RWPE2 (cell line): ENCODE measurements around the gene RNMT.
"Not testable (repeated sequence)": the region's sequence is repeated elsewhere in the genome, so short reads cannot be mapped to it uniquely, and the experiment has no call there.

Experiments
- ATAC-seq: fragments of 200-7000 bp; cut with Tn5 transposase; 3 replicates; pipeline ENCODE4 v1.9.1; 2021; ENCODE audit warnings: low read depth
- DNase-seq: peaks from one replicate; pipeline ENCODE4 v3.0.0-alpha.2; 2020; ENCODE audit warnings: low spot score
- H3K27ac ChIP-seq: fragments of 450-650 bp; 2 replicates; pipeline ENCODE4 v1.5.1; 2017; ENCODE audit warnings: mild to moderate bottlenecking; ENCODE audit not compliant: poor library complexity, severe bottlenecking
- H3K27me3 ChIP-seq: fragments of 250-450 bp; sonication (Bioruptor Pico); 2 replicates; pipeline ENCODE4 v1.5.1; 2021; ENCODE audit warnings: mild to moderate bottlenecking, moderate library complexity; ENCODE audit not compliant: insufficient read depth, poor library complexity, severe bottlenecking
- H3K36me3 ChIP-seq: fragments of 250-450 bp; sonication (Bioruptor Pico); 2 replicates; pipeline ENCODE4 v1.5.1; 2020; ENCODE audit warnings: low read depth, mild to moderate bottlenecking, moderate library complexity
- H3K4me1 ChIP-seq: fragments of 250-450 bp; sonication (Bioruptor Pico); 2 replicates; pipeline ENCODE4 v1.5.1; 2021; ENCODE audit warnings: mild to moderate bottlenecking, moderate library complexity; ENCODE audit not compliant: insufficient read depth, poor library complexity, severe bottlenecking
- H3K4me3 ChIP-seq: fragments of 250-450 bp; sonication (Bioruptor Pico); 2 replicates; pipeline ENCODE4 v1.5.1; 2021; ENCODE audit warnings: mild to moderate bottlenecking, moderate library complexity; ENCODE audit not compliant: severe bottlenecking
- H3K9me3 ChIP-seq: fragments of 250-450 bp; sonication (Bioruptor Pico); 2 replicates; pipeline ENCODE4 v1.5.1; 2021; ENCODE audit warnings: mild to moderate bottlenecking, moderate library complexity; ENCODE audit not compliant: severe bottlenecking
- CTCF ChIP-seq: fragments of 450-650 bp; IDR thresholded peaks from one replicate; pipeline ENCODE4 v1.5.1; 2017; ENCODE audit warnings: mild to moderate bottlenecking, moderate library complexity; ENCODE audit not compliant: poor library complexity, severe bottlenecking

The RNMT gene

GRCh38 chr18:13688191-13689136, 38.0 kb upstream of the RNMT start:
- Histone ChIP-seq H3K27ac (no peak overlapping the region), H3K4me3 (no peak overlapping the region), H3K36me3 (no peaks in the 10 kb centered on the region; the same call in 1 of the 2 replicates), H3K27me3 (no peaks in the 10 kb centered on the region), H3K9me3 (peaks cover 3% of the 10 kb centered on the region), H3K4me1 (no peaks in the 10 kb centered on the region)
- ATAC-seq (no peak), DNase-seq (no peak)
- TF ChIP-seq CTCF = no peak

GRCh38 chr18:13690060-13690459, 36.4 kb upstream of the RNMT start:
- not testable (repeated sequence) for H3K27ac ChIP-seq, H3K4me1 ChIP-seq, H3K27me3 ChIP-seq, H3K9me3 ChIP-seq, H3K36me3 ChIP-seq, ATAC-seq, H3K4me3 ChIP-seq, DNase-seq

- not testable (repeated sequence) for H3K27me3 ChIP-seq, DNase-seq, H3K36me3 ChIP-seq, H3K4me3 ChIP-seq, H3K4me1 ChIP-seq, H3K27ac ChIP-seq, ATAC-seq, H3K9me3 ChIP-seq
These were observed 31.1 kb upstream of the RNMT start for GRCh38 chr18:13695337-13695736.

- Histone ChIP-seq H3K4me3 (no peak overlapping the region), H3K27ac (no peak overlapping the region), H3K4me1 (no peaks in the 10 kb centered on the region), H3K36me3 (no peaks in the 10 kb centered on the region), H3K27me3 (no peaks in the 10 kb centered on the region), H3K9me3 (peaks cover 5% of the 10 kb centered on the region)
- TF ChIP-seq CTCF = no peak
- DNase-seq (no peak), ATAC-seq (no peak)
These were observed 29.5 kb upstream of the RNMT start for GRCh38 chr18:13696961-13697360.

- H3K4me3 ChIP-seq = no peak overlapping the region
- ATAC-seq = no peak
- no peak for TF ChIP-seq CTCF
- H3K9me3 ChIP-seq = peaks cover 20% of the 10 kb centered on the region
- DNase-seq = no peak
- H3K4me1 ChIP-seq = no peaks in the 10 kb centered on the region
- H3K36me3 ChIP-seq = peaks cover 11% of the 10 kb centered on the region; the same call in 1 of the 2 replicates
- no peaks in the 10 kb centered on the region for H3K27me3 ChIP-seq
- no peak overlapping the region for H3K27ac ChIP-seq
These were observed 26.3 kb upstream of the RNMT start for GRCh38 chr18:13700153-13700552.

- Histone ChIP-seq H3K36me3 (peaks cover 21% of the 10 kb centered on the region), H3K27me3 (no peaks in the 10 kb centered on the region), H3K4me3 (no peak overlapping the region), H3K4me1 (no peaks in the 10 kb centered on the region), H3K27ac (no peak overlapping the region), H3K9me3 (peaks cover 19% of the 10 kb centered on the region)
- ATAC-seq = no peak
- DNase-seq = no peak
- TF ChIP-seq CTCF = no peak
These were observed 22.6 kb upstream of the RNMT start for GRCh38 chr18:13703899-13704298.
